CD4-positive, alpha-beta memory T cell (primary cell): ENCODE data around the gene TSHZ3. TPM values are rescaled to one million over a fixed set of nuclear protein-coding genes. Genes with fewer than 3 reads are reported as not detected.

Experiments
- CTCF ChIA-PET: fragments of 350-600 bp; sonication (Branson Sonifier 250); formaldehyde crosslinking; loops from one replicate; lab custom pipeline; 2021; ENCODE audit warnings: inconsistent platforms; ENCODE audit not compliant: partially characterized antibody; lab: Charles Lee
- POLR2A ChIA-PET: fragments of 350-600 bp; sonication (Branson Sonifier 250); formaldehyde crosslinking; loops from one replicate; lab custom pipeline; 2021; ENCODE audit not compliant: partially characterized antibody; lab: Charles Lee
- DNase-seq, 5 donors: peaks; one replicate each; pipeline versions ENCODE4 v3.0.0 to v3.0.0-alpha.2; 2020 to 2022; ENCODE audit warnings: mixed read lengths in 1 of 5
- H3K27ac ChIP-seq: one replicate; pipeline ENCODE4 v1.7.0; 2013; ENCODE audit warnings: low read depth, low read length
- H3K27me3 ChIP-seq: 2 replicates; pipeline ENCODE4 v1.7.0; 2013; ENCODE audit warnings: mild to moderate bottlenecking, low read length, moderate library complexity; ENCODE audit not compliant: insufficient read depth
- H3K36me3 ChIP-seq: 2 replicates; pipeline ENCODE4 v1.7.0; 2013; ENCODE audit warnings: mild to moderate bottlenecking, low read length, moderate library complexity; ENCODE audit not compliant: insufficient read depth
- H3K4me1 ChIP-seq: 2 replicates; pipeline ENCODE4 v1.7.0; 2013; ENCODE audit warnings: mild to moderate bottlenecking, low read length, moderate library complexity; ENCODE audit not compliant: insufficient read depth
- H3K4me3 ChIP-seq, 2 donors: one replicate each; pipeline ENCODE4 v1.7.0; 2013; ENCODE audit warnings: low read length in 2 of 2, mild to moderate bottlenecking in 1 of 2
- H3K9me3 ChIP-seq, 2 donors: one replicate each; pipeline ENCODE4 v1.7.0; 2013; ENCODE audit warnings: low read length in 2 of 2, control low read depth in 1 of 2; ENCODE audit not compliant: control insufficient read depth in 1 of 2
- H3K27ac Mint-ChIP-seq, 7 donors: one replicate each; pipeline ENCODE4 v1.8.0; 2020 to 2021; ENCODE audit warnings: mixed read lengths in 7 of 7, mild to moderate bottlenecking in 6 of 7, inconsistent platforms in 3 of 7, moderate library complexity in 3 of 7
- H3K27me3 Mint-ChIP-seq, 2 donors: one replicate each; pipeline ENCODE4 v1.8.0; 2020 to 2021; ENCODE audit warnings: mixed read lengths in 2 of 2
- H3K36me3 Mint-ChIP-seq, 2 donors: one replicate each; pipeline ENCODE4 v1.8.0; 2020 to 2021; ENCODE audit warnings: mixed read lengths in 2 of 2, inconsistent platforms in 1 of 2, mild to moderate bottlenecking in 1 of 2
- H3K4me1 Mint-ChIP-seq, 4 donors: one replicate each; pipeline ENCODE4 v1.8.0; 2020 to 2021; ENCODE audit warnings: mixed read lengths in 4 of 4, mild to moderate bottlenecking in 1 of 4
- H3K4me3 Mint-ChIP-seq, 8 donors: one replicate each; pipeline ENCODE4 v1.8.0; 2020 to 2021; ENCODE audit warnings: mixed read lengths in 8 of 8, mild to moderate bottlenecking in 7 of 8, moderate library complexity in 6 of 8, inconsistent platforms in 3 of 8
- H3K9me3 Mint-ChIP-seq, 8 donors: one replicate each; pipeline ENCODE4 v1.8.0; 2020 to 2021; ENCODE audit warnings: mixed read lengths in 8 of 8, mild to moderate bottlenecking in 5 of 8, inconsistent platforms in 3 of 8, moderate library complexity in 1 of 8
- intact Hi-C: fragments of 100-400 bp; cut with micrococcal nuclease; formaldehyde crosslinking; loops from one replicate; pipeline ENCODE4 v1.15.1; 2023
- polyA plus RNA-seq, 2 donors: library from polyadenylated mRNA; unstranded; fragments of 300-500 nt; fragmentation: Illumina TruSeq; gene quantifications; one replicate each; pipeline ENCODE4 v1.2.3, GENCODE V29; 2021
- total RNA-seq, 2 experiments: library from RNA; stranded (reverse); gene quantifications; one replicate each; pipeline ENCODE4 v1.2.3, GENCODE V29; 2021

TSHZ3 gene
- total and polyA plus RNA-seq, 4 experiments from 2014 or later, result 0.24 to 0.57 (median 0.36) TPM

GRCh38 chr19:31261603-31262212, 87.5 kb downstream of the TSHZ3 start:
- H3K9me3 ChIP-seq, result no peaks in the 10 kb centered on the region
- H3K4me1 ChIP-seq, result no peaks in the 10 kb centered on the region
- intact Hi-C loops, result no loop called here
- peaks cover 4 to 7% (median 5%) of the 10 kb centered on the region in 4 donors for H3K4me1 Mint-ChIP-seq
- no peak for DNase-seq
- H3K27ac ChIP-seq, result no peak overlapping the region
- ChIA-PET POLR2A (no interaction called here), CTCF (no interaction called here)
- no peaks in the 10 kb centered on the region for H3K36me3 Mint-ChIP-seq
- H3K27me3 Mint-ChIP-seq, result peaks cover 8 to 23% of the 10 kb centered on the region in 2 donors
- H3K4me3 ChIP-seq, result no peak overlapping the region
- peak overlapping the region in 2 of 7 donors; percentile 5 to 50 for H3K27ac Mint-ChIP-seq
- H3K4me3 Mint-ChIP-seq, result peak overlapping the region in 1 of 8 donors; percentile 31
- H3K27me3 ChIP-seq, result no peaks in the 10 kb centered on the region
- no peaks in the 10 kb centered on the region for H3K36me3 ChIP-seq
- H3K9me3 Mint-ChIP-seq, result no peaks in the 10 kb centered on the region

- CTCF ChIA-PET, result no interaction called here
Measured at GRCh38 chr19:31261019-31261602, 88.1 kb downstream of the TSHZ3 start.

GRCh38 chr19:31260171-31260933, 88.9 kb downstream of the TSHZ3 start:
- Mint-ChIP-seq H3K27ac (no peak overlapping the region), H3K4me3 (no peak overlapping the region), H3K27me3 (peaks cover 8 to 24% of the 10 kb centered on the region in 2 donors), H3K36me3 (no peaks in the 10 kb centered on the region), H3K9me3 (no peaks in the 10 kb centered on the region), H3K4me1 (peaks cover 4 to 7% (median 5%) of the 10 kb centered on the region in 4 donors)
- ChIA-PET POLR2A (no interaction called here), CTCF (no interaction called here)
- Histone ChIP-seq H3K9me3 (no peaks in the 10 kb centered on the region), H3K36me3 (no peaks in the 10 kb centered on the region), H3K4me3 (no peak overlapping the region), H3K4me1 (no peaks in the 10 kb centered on the region), H3K27ac (no peak overlapping the region), H3K27me3 (no peaks in the 10 kb centered on the region)
- intact Hi-C loops, result no loop called here
- DNase-seq, result no peak

More at GRCh38 chr19:31261019-31261602, 88.1 kb downstream of the TSHZ3 start:
- Mint-ChIP-seq H3K27ac (no peak overlapping the region), H3K9me3 (no peaks in the 10 kb centered on the region), H3K4me1 (peaks cover 4 to 7% (median 5%) of the 10 kb centered on the region in 4 donors), H3K36me3 (no peaks in the 10 kb centered on the region), H3K27me3 (peaks cover 8 to 23% of the 10 kb centered on the region in 2 donors), H3K4me3 (peak overlapping the region in 1 of 8 donors; percentile 31)
- no peaks in the 10 kb centered on the region for H3K9me3 ChIP-seq
- POLR2A ChIA-PET, result no interaction called here
- intact Hi-C loops, result no loop called here
- no peaks in the 10 kb centered on the region for H3K36me3 ChIP-seq
- DNase-seq, result no peak
- no peaks in the 10 kb centered on the region for H3K27me3 ChIP-seq
- no peaks in the 10 kb centered on the region for H3K4me1 ChIP-seq
- no peak overlapping the region for H3K27ac ChIP-seq
- H3K4me3 ChIP-seq, result no peak overlapping the region

- no peak overlapping the region for H3K27ac ChIP-seq
- ChIA-PET CTCF (no interaction called here), POLR2A (no interaction called here)
- Mint-ChIP-seq H3K27ac (peak overlapping the region in 1 of 7 donors; percentile 16), H3K36me3 (no peaks in the 10 kb centered on the region), H3K4me3 (no peak overlapping the region), H3K27me3 (peaks cover 8 to 24% of the 10 kb centered on the region in 2 donors), H3K9me3 (no peaks in the 10 kb centered on the region), H3K4me1 (peaks cover 5 to 12% (median 9%) of the 10 kb centered on the region in 4 donors)
- no peak for DNase-seq
- H3K4me1 ChIP-seq, result no peaks in the 10 kb centered on the region
- no peak overlapping the region for H3K4me3 ChIP-seq
- no peaks in the 10 kb centered on the region for H3K36me3 ChIP-seq
- intact Hi-C loops, result no loop called here
- H3K27me3 ChIP-seq, result no peaks in the 10 kb centered on the region
- no peaks in the 10 kb centered on the region for H3K9me3 ChIP-seq
Measured at GRCh38 chr19:31258211-31259052, 90.8 kb downstream of the TSHZ3 start.

GRCh38 chr19:31257426-31258130, 91.7 kb downstream of the TSHZ3 start:
- intact Hi-C loops, result no loop called here
- Mint-ChIP-seq H3K36me3 (no peaks in the 10 kb centered on the region), H3K4me1 (peaks cover 5 to 12% (median 9%) of the 10 kb centered on the region in 4 donors), H3K9me3 (no peaks in the 10 kb centered on the region), H3K27me3 (peaks cover 8 to 16% of the 10 kb centered on the region in 2 donors), H3K27ac (no peak overlapping the region), H3K4me3 (no peak overlapping the region)
- H3K36me3 ChIP-seq, result no peaks in the 10 kb centered on the region
- no peaks in the 10 kb centered on the region for H3K27me3 ChIP-seq
- ChIA-PET POLR2A (no interaction called here), CTCF (no interaction called here)
- no peak overlapping the region for H3K27ac ChIP-seq
- DNase-seq, result no peak
- H3K4me3 ChIP-seq, result no peak overlapping the region
- H3K9me3 ChIP-seq, result no peaks in the 10 kb centered on the region
- H3K4me1 ChIP-seq, result no peaks in the 10 kb centered on the region

GRCh38 chr19:31257025-31257424, 92.2 kb downstream of the TSHZ3 start:
- no peaks in the 10 kb centered on the region for H3K9me3 Mint-ChIP-seq
- no peaks in the 10 kb centered on the region for H3K9me3 ChIP-seq
- no peak for DNase-seq
- peaks cover 5 to 12% (median 9%) of the 10 kb centered on the region in 4 donors for H3K4me1 Mint-ChIP-seq
- H3K4me3 Mint-ChIP-seq, result no peak overlapping the region
- POLR2A ChIA-PET, result no interaction called here
- H3K36me3 ChIP-seq, result no peaks in the 10 kb centered on the region
- H3K27ac Mint-ChIP-seq, result no peak overlapping the region
- intact Hi-C loops, result no loop called here
- H3K27me3 ChIP-seq, result no peaks in the 10 kb centered on the region
- peaks cover 8 to 16% of the 10 kb centered on the region in 2 donors for H3K27me3 Mint-ChIP-seq
- H3K36me3 Mint-ChIP-seq, result no peaks in the 10 kb centered on the region
- no peak overlapping the region for H3K4me3 ChIP-seq
- no peak overlapping the region for H3K27ac ChIP-seq
- CTCF ChIA-PET, result no interaction called here
- no peaks in the 10 kb centered on the region for H3K4me1 ChIP-seq
